KMS-11 (cell line): ENCODE data around the gene DLX1.

Experiments
- H2AFZ ChIP-seq: fragments of 200-600 bp; sonication (generic); 2 replicates; pipeline ENCODE4 v1.6.1; 2016; ENCODE audit warnings: antibody characterized with exemption, mixed run types, low read depth
- H3K27ac ChIP-seq: fragments of 200-600 bp; sonication (generic); 2 replicates; pipeline ENCODE4 v1.6.1; 2016; ENCODE audit warnings: mild to moderate bottlenecking, mixed run types
- H3K27me3 ChIP-seq: fragments of 200-600 bp; sonication (generic); 2 replicates; pipeline ENCODE4 v1.6.1; 2017; ENCODE audit warnings: mild to moderate bottlenecking, low read depth, mixed run types, moderate library complexity; ENCODE audit not compliant: insufficient read depth
- H3K36me3 ChIP-seq: fragments of 200-600 bp; sonication (generic); 2 replicates; pipeline ENCODE4 v1.6.1; 2017; ENCODE audit warnings: mild to moderate bottlenecking, mixed run types; ENCODE audit not compliant: insufficient read depth
- H3K4me1 ChIP-seq: fragments of 200-600 bp; sonication (generic); 2 replicates; pipeline ENCODE4 v1.6.1; 2016; ENCODE audit warnings: mild to moderate bottlenecking, low read depth, mixed run types; ENCODE audit not compliant: poor library complexity, severe bottlenecking
- H3K4me2 ChIP-seq: fragments of 200-600 bp; sonication (generic); 2 replicates; pipeline ENCODE4 v1.7.0; 2016; ENCODE audit warnings: mild to moderate bottlenecking, mixed run types
- H3K4me3 ChIP-seq: fragments of 200-600 bp; sonication (generic); IDR thresholded peaks from 2 replicates; pipeline ENCODE4 v1.6.1; 2017; ENCODE audit warnings: low read depth, low read length, mixed read lengths; ENCODE audit not compliant: insufficient read depth
- H3K79me2 ChIP-seq: fragments of 200-600 bp; sonication (generic); 2 replicates; pipeline ENCODE4 v1.6.1; 2016; ENCODE audit warnings: low read depth, mixed run types; ENCODE audit not compliant: insufficient read depth
- H3K9ac ChIP-seq: fragments of 200-600 bp; sonication (generic); 2 replicates; pipeline ENCODE4 v1.6.1; 2016; ENCODE audit warnings: mild to moderate bottlenecking, mixed run types
- H4K20me1 ChIP-seq: fragments of 200-600 bp; sonication (generic); 2 replicates; pipeline ENCODE4 v1.6.1; 2016; ENCODE audit warnings: mild to moderate bottlenecking, mixed run types; ENCODE audit not compliant: insufficient read depth
- CTCF ChIP-seq: fragments of 200-600 bp; sonication (generic); conservative IDR thresholded peaks from 2 replicates; pipeline ENCODE4 v1.6.1; 2017; ENCODE audit warnings: low read depth, mild to moderate bottlenecking, antibody characterized with exemption, low read length, moderate library complexity, mixed read lengths

The DLX1 gene

DNA sequence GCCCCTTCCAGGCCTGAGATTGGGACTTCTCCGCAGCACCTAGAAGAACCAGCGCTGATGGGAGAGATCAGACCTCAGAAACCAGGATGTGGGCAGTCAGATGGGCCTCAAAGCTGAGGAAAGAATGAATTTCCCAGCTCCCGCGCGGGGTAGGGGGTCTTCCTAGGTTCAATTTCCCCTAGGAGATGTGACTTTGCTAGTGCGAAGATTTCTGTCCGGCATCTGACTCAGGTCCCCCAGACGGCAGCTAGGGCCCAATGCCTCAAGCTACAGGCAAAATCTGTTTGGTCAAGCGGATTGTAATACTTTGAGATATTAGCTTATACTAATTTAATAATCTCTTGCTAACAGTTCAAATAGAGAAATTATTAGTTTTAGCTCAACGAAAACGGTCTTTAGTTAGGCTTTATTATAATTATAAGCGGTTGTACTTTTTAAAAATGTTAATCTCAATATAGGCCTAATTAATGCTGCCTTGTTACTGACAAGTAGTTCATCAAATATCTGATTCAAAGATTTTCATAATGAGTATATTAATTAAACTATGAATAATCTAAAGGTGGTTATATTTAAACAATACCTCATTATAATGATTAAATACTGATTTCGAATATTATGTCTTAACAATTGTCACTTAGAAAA is 5.8 kb downstream of the DLX1 start:
- Histone ChIP-seq H4K20me1 (no peaks in the 10 kb centered on the region), H3K4me1 (peaks cover 7% of the 10 kb centered on the region), H3K9ac (no peak overlapping the region), H3K36me3 (no peaks in the 10 kb centered on the region), H3K4me3 (no peak overlapping the region), H3K79me2 (no peaks in the 10 kb centered on the region), H3K4me2 (no peak overlapping the region), H2AFZ (no peak overlapping the region), H3K27me3 (peaks cover 93% of the 10 kb centered on the region), H3K27ac (no peak overlapping the region)
- TF ChIP-seq CTCF = no peak

DNA sequence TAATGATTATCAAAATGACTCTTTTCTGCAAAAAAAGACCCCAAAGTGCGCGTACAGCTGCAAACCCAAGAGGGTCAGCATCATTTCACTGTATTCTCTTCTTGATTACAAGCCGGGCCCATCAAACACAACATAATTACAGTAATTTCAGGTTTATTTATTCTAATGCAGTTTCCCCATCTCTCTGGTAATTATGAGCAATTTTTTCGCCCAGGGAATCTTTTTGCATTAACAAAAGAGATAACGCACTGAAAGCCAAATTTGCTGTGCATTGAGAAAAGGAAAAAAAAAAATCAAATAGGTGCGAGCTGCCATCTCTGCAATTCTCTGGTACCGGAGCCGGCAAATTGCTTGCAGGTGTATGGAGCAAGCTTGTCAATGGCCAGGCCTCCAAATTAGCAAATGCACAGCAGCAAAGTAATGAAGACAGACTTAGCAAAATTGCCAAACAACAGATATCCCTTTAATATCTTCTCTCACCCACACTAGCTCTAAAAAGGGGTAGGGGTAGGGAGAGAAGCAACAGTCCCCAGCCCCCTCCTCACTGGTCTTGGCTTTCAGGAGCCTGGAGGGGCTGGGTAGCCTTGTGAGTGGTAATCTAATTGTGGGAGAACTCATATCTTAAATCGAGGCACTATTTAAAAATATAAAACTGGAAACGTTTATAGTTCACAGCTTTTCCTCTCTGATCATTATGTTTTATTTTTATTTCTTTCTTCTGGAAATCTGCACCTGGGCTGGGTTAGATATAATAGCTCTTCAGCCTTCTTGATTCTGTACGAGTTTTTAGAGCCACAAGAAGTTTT is 6.7 kb downstream of the DLX1 start:
- H3K27ac ChIP-seq = no peak overlapping the region
- no peak for TF ChIP-seq CTCF
- peaks cover 12% of the 10 kb centered on the region for H3K4me1 ChIP-seq
- no peaks in the 10 kb centered on the region for H3K79me2 ChIP-seq
- H3K4me3 ChIP-seq = no peak overlapping the region
- no peak overlapping the region for H3K4me2 ChIP-seq
- no peak overlapping the region for H2AFZ ChIP-seq
- H3K27me3 ChIP-seq = peaks cover 93% of the 10 kb centered on the region
- H4K20me1 ChIP-seq = no peaks in the 10 kb centered on the region
- no peaks in the 10 kb centered on the region for H3K36me3 ChIP-seq
- H3K9ac ChIP-seq = no peak overlapping the region

- H4K20me1 ChIP-seq = no peaks in the 10 kb centered on the region
- H3K79me2 ChIP-seq = no peaks in the 10 kb centered on the region
- no peaks in the 10 kb centered on the region for H3K36me3 ChIP-seq
- no peak overlapping the region for H3K4me3 ChIP-seq
- TF ChIP-seq CTCF = no peak
- H3K4me2 ChIP-seq = no peak overlapping the region
- H3K27ac ChIP-seq = no peak overlapping the region
- H2AFZ ChIP-seq = no peak overlapping the region
- peaks cover 93% of the 10 kb centered on the region for H3K27me3 ChIP-seq
- no peak overlapping the region for H3K9ac ChIP-seq
- peaks cover 21% of the 10 kb centered on the region for H3K4me1 ChIP-seq
Observed at GRCh38 chr2:172092716-172093415, 7.6 kb downstream of the DLX1 start.

DNA sequence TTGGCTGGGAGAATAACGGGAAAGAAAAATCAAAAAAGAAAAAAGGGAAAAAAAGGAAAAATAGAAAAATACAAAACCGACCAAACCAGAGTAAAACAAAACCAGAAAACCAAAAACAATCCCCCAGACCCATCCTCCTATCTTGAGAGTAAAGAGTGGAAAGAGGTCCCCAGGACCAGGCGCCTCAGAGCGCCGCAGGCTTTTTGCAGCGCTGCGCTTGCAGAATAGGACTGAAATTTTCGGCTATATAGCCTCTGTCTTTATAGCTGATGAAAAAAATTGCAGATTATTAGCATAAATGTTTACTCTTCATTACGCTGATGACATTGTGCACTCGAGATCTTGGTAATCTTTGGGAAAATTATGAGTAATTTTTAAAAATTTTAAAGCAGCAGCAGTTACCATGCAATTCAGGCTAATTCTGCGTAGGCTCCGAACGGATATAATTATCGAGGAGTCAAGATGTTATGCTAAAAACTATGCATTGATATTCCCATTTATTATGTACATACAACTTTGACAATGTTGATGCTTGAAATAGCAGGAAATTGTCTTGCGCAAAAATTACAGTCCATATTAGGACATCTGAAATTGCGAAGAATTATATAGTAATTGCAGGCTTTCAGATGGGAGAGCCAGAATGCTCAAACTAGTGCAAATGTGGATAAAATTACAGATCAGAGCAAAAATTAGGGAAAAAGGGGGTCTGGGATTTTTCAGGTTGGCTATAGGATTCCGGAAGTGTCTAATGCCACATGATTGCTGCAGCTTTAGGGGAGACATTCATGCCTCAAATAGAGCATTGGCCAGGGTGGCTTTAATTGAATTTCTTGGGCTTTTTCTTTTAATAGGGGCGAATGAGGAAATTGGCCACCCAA is 8.3 kb downstream of the DLX1 start:
- H3K9ac ChIP-seq = no peak overlapping the region

More for the DNA sequence above, 8.3 kb downstream of the DLX1 start:
- peak overlapping the region; percentile 79; the same call in 1 of the 2 replicates for H3K4me2 ChIP-seq
- H3K4me1 ChIP-seq = peaks cover 29% of the 10 kb centered on the region
- no peak overlapping the region for H3K27ac ChIP-seq
- no peak overlapping the region for H3K4me3 ChIP-seq
- H2AFZ ChIP-seq = peak overlapping the region; percentile 95; the same call in 1 of the 2 replicates
- H4K20me1 ChIP-seq = no peaks in the 10 kb centered on the region
- no peaks in the 10 kb centered on the region for H3K79me2 ChIP-seq
- no peaks in the 10 kb centered on the region for H3K36me3 ChIP-seq
- H3K27me3 ChIP-seq = peaks cover 93% of the 10 kb centered on the region
- TF ChIP-seq CTCF = no peak
